ENCODE results near the gene EME2. TPM values are rescaled to one million over a fixed set of nuclear protein-coding genes. Genes with fewer than 3 reads are reported as not detected.

Gene EME2
- total RNA-seq, 1 donor from 2014 or later: 8.1 TPM

GRCh38 chr16:1775006-1775845 lies 2.6 kb downstream of the EME2 start:
- intact Hi-C loops (cut with micrococcal nuclease): no loop called here
- ATAC-seq (no peak), DNase-seq (no peak)

- ATAC-seq (no peak), DNase-seq (no peak)
- intact Hi-C loops (cut with micrococcal nuclease): no loop called here
These were observed 3.4 kb downstream of the EME2 start for GRCh38 chr16:1775846-1776671.

GRCh38 chr16:1776672-1776955 lies 4.0 kb downstream of the EME2 start:
- DNase-seq (no peak), ATAC-seq (no peak)
- intact Hi-C loops (cut with micrococcal nuclease): no loop called here

GRCh38 chr16:1776991-1777374 lies 4.4 kb downstream of the EME2 start:
- DNase-seq: peak; percentile 33
- intact Hi-C loops (cut with micrococcal nuclease): no loop called here
- no peak for ATAC-seq

GRCh38 chr16:1777375-1778199 lies 5.0 kb downstream of the EME2 start:
- DNase-seq: peak; percentile 41
- intact Hi-C loops (cut with micrococcal nuclease): no loop called here
- ATAC-seq: no peak

GRCh38 chr16:1778200-1779179 lies 5.9 kb downstream of the EME2 start:
- intact Hi-C loops (cut with micrococcal nuclease): no loop called here
- DNase-seq (no peak), ATAC-seq (no peak)

- ATAC-seq (no peak), DNase-seq (peak; percentile 26)
- intact Hi-C loops (cut with micrococcal nuclease): no loop called here
These were observed 6.7 kb downstream of the EME2 start for GRCh38 chr16:1779234-1779701.

- intact Hi-C loops (cut with micrococcal nuclease): no loop called here
- ATAC-seq: no peak
- peak; percentile 29 for DNase-seq
These were observed 7.4 kb downstream of the EME2 start for GRCh38 chr16:1779741-1780676.

GRCh38 chr16:1780677-1781072 lies 8.1 kb downstream of the EME2 start:
- no peak for ATAC-seq
- intact Hi-C loops (cut with micrococcal nuclease): no loop called here
- no peak for DNase-seq

- ATAC-seq (no peak), DNase-seq (peak; percentile 36)
These were observed 8.6 kb downstream of the EME2 start for GRCh38 chr16:1781254-1781653.

GRCh38 chr16:1781758-1782407 lies 9.3 kb downstream of the EME2 start:
- peak; percentile 45 for DNase-seq
- intact Hi-C loops (cut with micrococcal nuclease): no loop called here
- ATAC-seq: no peak

More at GRCh38 chr16:1781254-1781653, 8.6 kb downstream of the EME2 start:
- intact Hi-C loops (cut with micrococcal nuclease): no loop called here

- DNase-seq (peak; percentile 100), ATAC-seq (peak; percentile 93)
- intact Hi-C loops (cut with micrococcal nuclease): no loop called here
These were observed 10.0 kb downstream of the EME2 start, which contains the start of the genes NUBP2 and SPSB3 for GRCh38 chr16:1782408-1783264. Gene NUBP2 (plus strand): TSS chr16:1782960. CDS start chr16:1783021, 61 bp downstream. Gene SPSB3 (minus strand): TSS chr16:1782571. CDS start chr16:1781483, 1,088 bp downstream.

- ATAC-seq (no peak), DNase-seq (peak; percentile 19)
- intact Hi-C loops (cut with micrococcal nuclease): no loop called here
These were observed 12.6 kb downstream of the EME2 start for GRCh38 chr16:1784977-1785845.

- DNase-seq (peak; percentile 27), ATAC-seq (no peak)
- intact Hi-C loops (cut with micrococcal nuclease): no loop called here
These were observed 13.2 kb downstream of the EME2 start for GRCh38 chr16:1785846-1786170.
